ENCODE measurements around the gene HK2. TPM values are rescaled to one million over a fixed set of nuclear protein-coding genes. Genes with fewer than 3 reads are reported as not detected.

The HK2 gene
- total RNA-seq, 1 donor from 2014 or later = 77.1 TPM

- H3K36me3 ChIP-seq = peaks cover 91% of the 10 kb centered on the region
- no peak for DNase-seq
- no peaks in the 10 kb centered on the region for H3K27me3 ChIP-seq
- no peaks in the 10 kb centered on the region for H3K4me1 ChIP-seq
- intact Hi-C loops (cut with DNase I) = no loop called here
- no peak overlapping the region for H3K4me3 ChIP-seq
- ATAC-seq = no peak
- no peaks in the 10 kb centered on the region for H3K9me3 ChIP-seq
- TF ChIP-seq, protein P1, sequence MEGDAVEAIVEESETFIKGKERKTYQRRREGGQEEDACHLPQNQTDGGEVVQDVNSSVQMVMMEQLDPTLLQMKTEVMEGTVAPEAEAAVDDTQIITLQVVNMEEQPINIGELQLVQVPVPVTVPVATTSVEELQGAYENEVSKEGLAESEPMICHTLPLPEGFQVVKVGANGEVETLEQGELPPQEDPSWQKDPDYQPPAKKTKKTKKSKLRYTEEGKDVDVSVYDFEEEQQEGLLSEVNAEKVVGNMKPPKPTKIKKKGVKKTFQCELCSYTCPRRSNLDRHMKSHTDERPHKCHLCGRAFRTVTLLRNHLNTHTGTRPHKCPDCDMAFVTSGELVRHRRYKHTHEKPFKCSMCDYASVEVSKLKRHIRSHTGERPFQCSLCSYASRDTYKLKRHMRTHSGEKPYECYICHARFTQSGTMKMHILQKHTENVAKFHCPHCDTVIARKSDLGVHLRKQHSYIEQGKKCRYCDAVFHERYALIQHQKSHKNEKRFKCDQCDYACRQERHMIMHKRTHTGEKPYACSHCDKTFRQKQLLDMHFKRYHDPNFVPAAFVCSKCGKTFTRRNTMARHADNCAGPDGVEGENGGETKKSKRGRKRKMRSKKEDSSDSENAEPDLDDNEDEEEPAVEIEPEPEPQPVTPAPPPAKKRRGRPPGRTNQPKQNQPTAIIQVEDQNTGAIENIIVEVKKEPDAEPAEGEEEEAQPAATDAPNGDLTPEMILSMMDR (IDR thresholded peaks at IDR 0.05) = no peak
- H3K27ac ChIP-seq = no peak overlapping the region
Observed at GRCh38 chr2:74884866-74885265, 50.9 kb downstream of the HK2 start.

DNA sequence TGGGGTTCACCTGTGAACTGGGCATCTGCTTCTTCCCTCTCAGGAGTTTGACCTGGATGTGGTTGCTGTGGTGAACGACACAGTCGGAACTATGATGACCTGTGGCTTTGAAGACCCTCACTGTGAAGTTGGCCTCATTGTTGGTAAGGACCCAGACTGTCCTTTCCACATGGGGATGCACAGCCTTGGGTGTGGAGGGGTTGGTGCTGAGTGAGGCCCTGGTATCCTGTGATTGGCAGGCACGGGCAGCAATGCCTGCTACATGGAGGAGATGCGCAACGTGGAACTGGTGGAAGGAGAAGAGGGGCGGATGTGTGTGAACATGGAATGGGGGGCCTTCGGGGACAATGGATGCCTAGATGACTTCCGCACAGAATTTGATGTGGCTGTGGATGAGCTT lies 52.3 kb downstream of the HK2 start:
- H3K27me3 ChIP-seq = no peaks in the 10 kb centered on the region
- peaks cover 95% of the 10 kb centered on the region for H3K36me3 ChIP-seq
- intact Hi-C loops (cut with DNase I) = no loop called here
- no peak for ATAC-seq
- no peak overlapping the region for H3K27ac ChIP-seq
- H3K4me3 ChIP-seq = no peak overlapping the region
- no peaks in the 10 kb centered on the region for H3K9me3 ChIP-seq
- no peak for DNase-seq
- H3K4me1 ChIP-seq = no peaks in the 10 kb centered on the region
- TF ChIP-seq, protein P1 (IDR thresholded peaks at IDR 0.05) = no peak

- Histone ChIP-seq H3K4me1 (no peaks in the 10 kb centered on the region), H3K27me3 (no peaks in the 10 kb centered on the region), H3K9me3 (no peaks in the 10 kb centered on the region), H3K36me3 (peaks cover 92% of the 10 kb centered on the region), H3K4me3 (no peak overlapping the region), H3K27ac (no peak overlapping the region)
- DNase-seq (no peak), ATAC-seq (no peak)
- TF ChIP-seq, protein P1 (IDR thresholded peaks at IDR 0.05) = no peak
- intact Hi-C loops (cut with DNase I) = no loop called here
Observed at GRCh38 chr2:74886811-74887210, 52.9 kb downstream of the HK2 start.

- intact Hi-C loops (cut with DNase I) = no loop called here
- no peaks in the 10 kb centered on the region for H3K4me1 ChIP-seq
- H3K27ac ChIP-seq = no peak overlapping the region
- ATAC-seq (no peak), DNase-seq (no peak)
- H3K36me3 ChIP-seq = peaks cover 90% of the 10 kb centered on the region
- H3K27me3 ChIP-seq = no peaks in the 10 kb centered on the region
- H3K4me3 ChIP-seq = no peak overlapping the region
- H3K9me3 ChIP-seq = no peaks in the 10 kb centered on the region
- TF ChIP-seq, protein P1 (IDR thresholded peaks at IDR 0.05) = no peak
Observed at GRCh38 chr2:74887445-74887951, 53.6 kb downstream of the HK2 start.

DNA sequence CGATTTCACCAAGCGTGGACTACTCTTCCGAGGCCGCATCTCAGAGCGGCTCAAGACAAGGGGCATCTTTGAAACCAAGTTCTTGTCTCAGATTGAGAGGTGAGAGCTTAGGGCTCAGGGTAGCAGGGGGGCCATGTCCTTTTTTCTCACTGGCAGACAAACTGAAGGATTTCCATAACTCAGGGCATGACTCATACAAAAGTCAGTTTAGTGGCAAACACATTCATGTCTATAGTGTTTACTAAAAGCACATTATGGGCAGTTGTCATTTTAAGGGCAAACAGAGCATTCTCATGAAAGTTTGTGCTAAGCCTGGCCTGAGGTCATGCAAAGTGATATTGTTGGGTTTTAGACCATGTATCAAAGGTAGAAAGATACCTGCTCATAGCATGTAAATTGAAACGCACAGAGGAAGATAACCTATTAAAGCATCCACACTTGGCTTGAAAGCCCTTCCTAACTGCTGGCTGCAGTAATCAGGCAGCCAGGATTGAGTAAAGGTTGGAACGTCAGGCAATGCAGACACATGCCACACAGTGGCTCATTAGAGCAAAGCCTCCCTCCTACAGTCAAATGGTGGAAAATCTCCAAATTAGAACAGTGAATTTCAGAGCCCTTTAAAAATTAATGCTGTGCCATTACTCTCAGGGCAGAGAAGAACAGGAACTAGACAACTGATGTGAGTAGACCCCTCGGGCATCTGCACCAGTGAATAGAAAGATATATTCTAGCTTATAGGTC lies 54.2 kb downstream of the HK2 start:
- no peaks in the 10 kb centered on the region for H3K9me3 ChIP-seq
- peaks cover 84% of the 10 kb centered on the region for H3K36me3 ChIP-seq
- ATAC-seq = no peak
- no peaks in the 10 kb centered on the region for H3K4me1 ChIP-seq
- H3K27ac ChIP-seq = no peak overlapping the region
- intact Hi-C loops (cut with DNase I) = no loop called here
- TF ChIP-seq, protein P1 (IDR thresholded peaks at IDR 0.05) = no peak
- no peak overlapping the region for H3K4me3 ChIP-seq
- DNase-seq = no peak
- H3K27me3 ChIP-seq = no peaks in the 10 kb centered on the region
